Activated effector memory CD4-positive, alpha-beta T cell treated with Interleukin-2 at 50 U/mL for 16 hours (primary cell): Measurements from ENCODE around the gene KCNC1.

Experiments used
- DNase-seq: peaks from one replicate; pipeline ENCODE4 v3.0.0-alpha.2; 2020

Gene KCNC1

GRCh38 chr11:17798253-17798652 is 63.7 kb downstream of the KCNC1 start:
- no peak for DNase-seq

GRCh38 chr11:17798716-17799115 is 64.1 kb downstream of the KCNC1 start:
- no peak for DNase-seq

- DNase-seq, result no peak
Observed at GRCh38 chr11:17799147-17799546, 64.6 kb downstream of the KCNC1 start.

GRCh38 chr11:17801166-17801565 is 66.6 kb downstream of the KCNC1 start:
- DNase-seq, result no peak

- no peak for DNase-seq
Observed at GRCh38 chr11:17802491-17802890, 67.9 kb downstream of the KCNC1 start.

GRCh38 chr11:17803754-17804334 is 69.3 kb downstream of the KCNC1 start:
- DNase-seq, result no peak

GRCh38 chr11:17805043-17805442 is 70.5 kb downstream of the KCNC1 start:
- DNase-seq, result no peak

- DNase-seq, result no peak
Observed at GRCh38 chr11:17805873-17806272, 71.3 kb downstream of the KCNC1 start.

GRCh38 chr11:17807034-17807433 is 72.5 kb downstream of the KCNC1 start:
- no peak for DNase-seq

- DNase-seq, result no peak
Observed at GRCh38 chr11:17810041-17810440, 75.5 kb downstream of the KCNC1 start.

- DNase-seq, result no peak
Observed at GRCh38 chr11:17810746-17811145, 76.2 kb downstream of the KCNC1 start.

- DNase-seq, result no peak
Observed at GRCh38 chr11:17811352-17811751, 76.8 kb downstream of the KCNC1 start.

GRCh38 chr11:17812091-17812864 is 77.7 kb downstream of the KCNC1 start:
- DNase-seq, result no peak

- no peak for DNase-seq
Observed at GRCh38 chr11:17812865-17813187, 78.2 kb downstream of the KCNC1 start.

- no peak for DNase-seq
Observed at GRCh38 chr11:17813391-17814059, 78.9 kb downstream of the KCNC1 start.

GRCh38 chr11:17814546-17814945 is 80.0 kb downstream of the KCNC1 start:
- no peak for DNase-seq

GRCh38 chr11:17816232-17816931 is 81.8 kb downstream of the KCNC1 start:
- DNase-seq, result no peak

- no peak for DNase-seq
Observed at GRCh38 chr11:17821648-17822400, 87.2 kb downstream of the KCNC1 start.

- no peak for DNase-seq
Observed at GRCh38 chr11:17822401-17822781, 87.8 kb downstream of the KCNC1 start.

- no peak for DNase-seq
Observed at GRCh38 chr11:17827006-17827405, 92.4 kb downstream of the KCNC1 start.

GRCh38 chr11:17828311-17828751 is 93.8 kb downstream of the KCNC1 start:
- no peak for DNase-seq

- DNase-seq, result no peak
Observed at GRCh38 chr11:17831228-17831627, 96.6 kb downstream of the KCNC1 start.

- DNase-seq, result no peak
Observed at GRCh38 chr11:17831883-17832282, 97.3 kb downstream of the KCNC1 start.
